ENCODE results near the gene AGPAT3.

- no peak for TF ChIP-seq CTCF (IDR thresholded peaks at IDR 0.05)
- TF ChIP-seq POLR2A (IDR thresholded peaks at IDR 0.05) = no peak
Measured at GRCh38 chr21:44024887-44025353, 159.9 kb downstream of the AGPAT3 start.
